ENCODE data around the gene KRTAP12-1. TPM values are rescaled to one million over a fixed set of nuclear protein-coding genes. Genes with fewer than 3 reads are reported as not detected.

Gene KRTAP12-1
- total RNA-seq, 4 donors from 2014 or later = not detected

DNA sequence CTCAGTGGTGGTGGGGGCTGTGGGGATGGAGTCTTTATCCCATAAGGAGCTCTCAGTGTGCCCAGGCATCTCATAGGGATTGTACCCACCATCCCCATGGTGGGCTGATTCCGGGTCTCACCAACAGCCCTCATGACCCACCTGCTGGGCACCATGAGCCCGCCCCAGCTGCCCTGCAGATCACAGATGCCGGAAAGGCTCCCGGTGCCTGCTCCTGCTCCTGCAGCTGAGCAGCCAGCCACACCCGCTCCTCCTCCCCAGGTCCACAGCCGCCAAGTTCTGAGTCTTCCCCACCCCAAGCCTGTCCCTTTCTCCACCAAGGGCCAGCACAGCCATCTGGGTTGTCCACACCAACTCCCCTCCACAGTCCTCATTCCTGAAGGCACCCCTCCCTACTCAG is 44.9 kb upstream of the KRTAP12-1 start:
- TF ChIP-seq CTCF (IDR thresholded peaks at IDR 0.05; ENCODE audit: low read depth) = no peak

- no peak for TF ChIP-seq CTCF (IDR thresholded peaks at IDR 0.05; ENCODE audit: low read depth)
Measured at GRCh38 chr21:44724926-44725325, 43.0 kb upstream of the KRTAP12-1 start.

- no peak for TF ChIP-seq CTCF (IDR thresholded peaks at IDR 0.05; ENCODE audit: low read depth)
Measured at GRCh38 chr21:44724196-44724595, 42.2 kb upstream of the KRTAP12-1 start.

DNA sequence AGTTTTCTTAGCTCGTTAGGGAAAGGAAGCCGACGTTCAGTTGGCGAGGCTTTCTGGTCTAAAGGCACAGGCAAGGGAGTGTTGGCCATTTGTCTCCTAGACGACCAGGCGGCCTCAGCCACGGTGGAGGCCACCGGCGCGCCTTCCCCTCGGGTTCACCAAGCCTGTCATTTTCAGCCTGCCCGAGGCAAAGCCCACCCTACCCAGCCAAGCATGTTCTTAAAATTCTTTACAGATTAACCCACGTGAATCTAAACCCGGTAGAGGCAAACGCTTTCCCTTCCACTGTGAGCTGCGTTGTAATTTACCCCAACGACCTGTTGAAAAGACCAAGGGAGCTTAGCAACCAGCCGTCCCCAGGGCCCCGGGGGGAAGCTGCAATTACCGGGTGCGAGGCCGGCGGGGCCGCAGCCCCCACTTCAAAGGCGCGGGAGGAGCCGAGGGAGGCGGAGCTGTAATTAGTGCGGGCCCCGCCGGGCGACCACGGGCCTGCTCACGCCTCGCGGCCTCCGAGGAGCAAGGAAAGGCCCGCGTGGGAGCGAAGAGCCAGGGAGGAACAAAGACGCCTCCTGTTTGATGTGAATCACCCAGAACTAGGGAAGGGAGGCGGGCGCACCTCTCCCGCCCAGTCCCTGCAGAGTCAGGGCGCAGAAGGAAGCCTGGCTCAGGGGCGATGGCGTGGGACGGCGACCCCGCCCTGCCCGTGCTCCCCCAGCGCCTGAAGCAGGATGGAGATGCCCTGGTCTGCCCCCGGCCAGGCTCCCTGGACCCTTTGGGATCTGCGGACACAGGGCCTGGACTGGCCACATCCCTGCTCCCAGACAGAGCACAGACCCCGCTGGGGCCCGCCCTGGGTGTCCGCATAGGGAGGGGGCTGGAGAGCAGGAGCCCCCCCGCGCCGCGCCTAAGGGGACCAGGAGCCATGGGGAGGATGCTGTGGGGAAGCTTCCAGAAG is 41.5 kb upstream of the KRTAP12-1 start:
- TF ChIP-seq CTCF (IDR thresholded peaks at IDR 0.05; ENCODE audit: low read depth) = no peak

GRCh38 chr21:44722731-44723130 is 40.8 kb upstream of the KRTAP12-1 start:
- no peak for TF ChIP-seq CTCF (IDR thresholded peaks at IDR 0.05; ENCODE audit: low read depth)

- TF ChIP-seq CTCF (IDR thresholded peaks at IDR 0.05; ENCODE audit: low read depth) = no peak
Measured at GRCh38 chr21:44720170-44720569, 38.2 kb upstream of the KRTAP12-1 start.

DNA sequence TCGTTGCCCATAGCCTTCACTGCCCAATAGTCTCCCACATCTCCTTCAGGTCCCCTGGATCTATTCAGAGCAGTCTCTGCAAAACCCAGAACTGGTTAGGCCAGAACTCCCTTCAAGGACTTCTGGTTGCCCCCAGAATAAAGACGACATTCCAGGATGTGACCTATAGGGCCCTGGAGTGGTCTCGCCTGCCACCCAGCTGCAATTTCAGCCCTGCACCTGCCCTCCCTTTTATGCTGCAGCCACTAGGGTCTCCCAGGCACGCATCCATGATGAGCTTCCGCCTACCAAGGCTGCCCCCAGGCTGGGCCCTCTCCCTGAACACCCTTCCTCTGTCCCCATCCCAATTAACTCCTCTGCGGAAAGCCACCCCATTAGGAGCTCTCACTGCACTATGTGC is 36.6 kb upstream of the KRTAP12-1 start:
- TF ChIP-seq CTCF (IDR thresholded peaks at IDR 0.05; ENCODE audit: low read depth) = no peak

Measured in subcutaneous adipose tissue (tissue), 4 donors.